Endothelial cell of hepatic sinusoid (primary cell): ENCODE data around the gene SNX9.
"Not testable (repeated sequence)": the region's sequence is repeated elsewhere in the genome, so short reads cannot be mapped to it uniquely, and the experiment has no call there.

Source experiments
- in situ Hi-C: cut with HindIII; loops from 2 replicates; pipeline ENCODE4 v1.10.0; 2017; ENCODE audit warnings: low sequenced_read_pairs

Gene SNX9

GRCh38 chr6:157853902-157854502 lies 31.0 kb downstream of the SNX9 start:
- in situ Hi-C loops = no loop called here

- in situ Hi-C loops = no loop called here
These were observed 32.3 kb downstream of the SNX9 start for GRCh38 chr6:157855325-157855724.

GRCh38 chr6:157855804-157856203 lies 32.8 kb downstream of the SNX9 start:
- in situ Hi-C loops = not testable (repeated sequence)

- in situ Hi-C loops = not testable (repeated sequence)
These were observed 35.6 kb downstream of the SNX9 start for GRCh38 chr6:157858664-157859063.

- in situ Hi-C loops = loop anchor here (10.0 kb wide), 1 partner anchor 335 kb away; no protein-coding TSS in a partner anchor
These were observed 36.9 kb downstream of the SNX9 start for GRCh38 chr6:157859775-157860504.

- in situ Hi-C loops = loop anchor here (10.0 kb wide), 1 partner anchor 336 kb away; no protein-coding TSS in a partner anchor
These were observed 37.5 kb downstream of the SNX9 start for GRCh38 chr6:157860505-157860991.

- in situ Hi-C loops = loop anchor here (10.0 kb wide), 1 partner anchor 336 kb away; no protein-coding TSS in a partner anchor
These were observed 38.1 kb downstream of the SNX9 start for GRCh38 chr6:157861184-157861583.

- in situ Hi-C loops = loop anchor here (10.0 kb wide), 1 partner anchor 337 kb away; no protein-coding TSS in a partner anchor
These were observed 38.8 kb downstream of the SNX9 start for GRCh38 chr6:157861814-157862213.

- in situ Hi-C loops = loop anchor here (10.0 kb wide), 1 partner anchor 338 kb away; no protein-coding TSS in a partner anchor
These were observed 39.7 kb downstream of the SNX9 start for GRCh38 chr6:157862706-157863105.

- in situ Hi-C loops = loop anchor here (10.0 kb wide), 1 partner anchor 339 kb away; no protein-coding TSS in a partner anchor
These were observed 41.2 kb downstream of the SNX9 start for GRCh38 chr6:157864185-157864761.

GRCh38 chr6:157865249-157865648 lies 42.2 kb downstream of the SNX9 start:
- in situ Hi-C loops = loop anchor here (10.0 kb wide), 1 partner anchor 340 kb away; no protein-coding TSS in a partner anchor

- in situ Hi-C loops = loop anchor here (10.0 kb wide), 1 partner anchor 342 kb away; no protein-coding TSS in a partner anchor
These were observed 44.1 kb downstream of the SNX9 start for GRCh38 chr6:157867155-157867559.

GRCh38 chr6:157867981-157868380 lies 44.9 kb downstream of the SNX9 start:
- in situ Hi-C loops = loop anchor here (10.0 kb wide), 1 partner anchor 343 kb away; no protein-coding TSS in a partner anchor

- in situ Hi-C loops = loop anchor here (10.0 kb wide), 1 partner anchor 344 kb away; no protein-coding TSS in a partner anchor
These were observed 45.8 kb downstream of the SNX9 start for GRCh38 chr6:157868835-157869234.

- in situ Hi-C loops = loop anchor here (5.0 to 10.0 kb wide), 2 partner anchors 32 to 345 kb away; no protein-coding TSS in a partner anchor
These were observed 46.7 kb downstream of the SNX9 start for GRCh38 chr6:157869673-157870302.

- in situ Hi-C loops = loop anchor here (5.0 kb wide), 1 partner anchor 37 kb away; no protein-coding TSS in a partner anchor
These were observed 50.8 kb downstream of the SNX9 start for GRCh38 chr6:157873735-157874344.

GRCh38 chr6:157877149-157877548 lies 54.1 kb downstream of the SNX9 start:
- in situ Hi-C loops = no loop called here

- in situ Hi-C loops = no loop called here
These were observed 54.8 kb downstream of the SNX9 start for GRCh38 chr6:157877573-157878438.
